GM18519 (cell line): ENCODE data around the gene CD4.

Experiments
- ATAC-seq: cut with Tn5 transposase; IDR thresholded peaks from one replicate; pipeline ENCODE4 v1.9.1; 2021; ENCODE audit warnings: mild to moderate bottlenecking, moderate library complexity; ENCODE audit not compliant: unreplicated experiment, low FRiP score

Gene CD4

GRCh38 chr12:6765048-6765633 is 24.2 kb upstream of the CD4 start:
- no peak for ATAC-seq

- ATAC-seq = no peak
Observed at GRCh38 chr12:6765634-6766581, 23.4 kb upstream of the CD4 start, which contains the start of gene PTMS. PTMS (plus strand) TSS chr12:6766363; CDS start chr12:6766706, 343 bp downstream.

DNA sequence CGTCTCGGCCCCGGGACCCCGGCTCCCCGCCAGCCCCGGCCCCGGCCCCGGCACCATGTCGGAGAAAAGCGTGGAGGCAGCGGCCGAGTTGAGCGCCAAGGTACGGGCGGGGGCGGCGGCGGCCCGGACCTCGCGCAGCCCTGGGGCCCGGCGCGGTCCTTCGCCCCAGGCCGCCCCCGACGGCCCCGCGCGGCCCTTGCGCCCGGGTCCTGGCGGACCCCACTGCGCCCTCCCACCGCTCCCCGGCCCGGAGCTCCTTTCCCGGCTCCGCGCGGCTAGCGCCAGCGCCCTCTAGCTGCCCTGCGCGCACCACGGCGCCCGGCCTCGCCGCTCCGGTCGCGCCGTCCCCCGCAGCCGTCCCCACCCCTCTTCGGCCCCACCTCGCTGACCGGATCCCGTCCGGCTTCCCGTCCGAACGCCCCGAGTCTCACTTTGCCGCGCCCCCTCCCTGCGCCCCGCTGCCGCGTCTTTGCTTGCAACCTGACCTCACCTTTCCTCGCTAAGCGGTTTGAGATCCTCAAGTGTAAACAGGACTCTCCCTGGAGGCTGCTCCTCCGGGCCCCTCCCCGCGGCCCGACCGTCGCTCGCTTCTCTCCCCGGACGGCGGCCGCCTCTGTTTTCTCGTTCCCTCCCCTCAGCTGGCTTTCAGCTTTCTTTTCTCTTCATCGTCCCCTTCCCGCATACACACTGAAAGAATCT is 22.5 kb upstream of the CD4 start:
- ATAC-seq = no peak

- no peak for ATAC-seq
Observed at GRCh38 chr12:6767353-6768319, 21.7 kb upstream of the CD4 start.

- ATAC-seq = no peak
Observed at GRCh38 chr12:6768437-6768914, 20.9 kb upstream of the CD4 start.

- no peak for ATAC-seq
Observed at GRCh38 chr12:6768990-6769389, 20.3 kb upstream of the CD4 start.

DNA sequence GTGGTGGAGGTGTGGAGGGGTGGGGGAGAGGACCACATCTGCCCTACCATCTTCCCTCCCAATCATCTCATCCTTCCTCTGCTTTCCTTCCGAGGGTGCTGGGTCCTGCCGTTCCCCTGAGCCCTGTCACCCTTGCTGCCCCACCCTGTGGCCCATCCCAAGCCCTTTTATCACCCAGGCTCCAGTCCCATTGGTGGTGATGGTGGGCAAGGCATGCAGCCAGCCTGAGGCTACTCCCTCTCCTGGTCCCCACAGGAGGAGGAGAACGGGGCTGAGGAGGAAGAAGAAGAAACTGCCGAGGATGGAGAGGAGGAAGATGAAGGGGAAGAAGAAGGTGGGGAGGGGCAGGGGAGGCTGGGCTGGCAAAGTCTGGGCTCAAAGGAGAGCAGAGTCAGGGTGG is 19.7 kb upstream of the CD4 start:
- ATAC-seq = no peak

DNA sequence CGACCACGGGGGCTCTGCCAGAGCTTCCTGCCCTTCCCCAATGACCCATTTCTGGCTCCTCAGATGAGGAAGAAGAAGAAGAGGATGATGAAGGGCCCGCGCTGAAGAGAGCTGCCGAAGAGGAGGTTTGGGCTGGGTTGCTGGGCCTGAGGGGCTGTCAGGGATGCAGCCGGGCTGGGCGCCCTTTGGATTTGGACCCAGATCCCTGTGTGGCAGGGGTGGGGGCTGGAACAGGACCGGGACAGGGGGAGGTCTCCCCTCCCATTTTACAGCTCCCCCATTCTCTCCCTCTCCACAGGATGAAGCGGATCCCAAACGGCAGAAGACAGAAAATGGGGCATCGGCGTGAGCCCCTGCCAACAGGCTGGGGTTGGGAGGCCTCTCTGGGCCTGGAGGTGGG is 19.2 kb upstream of the CD4 start:
- ATAC-seq = no peak

DNA sequence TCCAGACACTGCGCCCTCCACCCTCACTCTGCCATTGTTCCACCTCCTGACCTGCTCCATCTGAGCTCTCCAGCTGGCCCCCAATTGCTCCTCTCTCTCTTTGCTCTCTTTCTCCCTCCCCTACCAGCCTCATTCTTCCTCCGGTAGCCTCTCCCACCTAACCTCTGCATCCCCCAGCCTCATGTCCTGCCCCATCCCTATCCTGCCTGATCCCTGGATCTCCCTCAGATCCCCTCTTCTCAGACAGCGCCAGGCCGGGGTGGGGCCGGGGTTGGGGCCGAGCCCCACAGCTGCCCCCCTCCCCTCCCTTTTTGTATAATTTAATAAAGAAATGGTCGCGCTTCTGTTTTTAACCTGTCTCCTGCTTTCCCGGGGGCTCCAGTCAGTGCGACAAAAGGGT is 18.7 kb upstream of the CD4 start:
- ATAC-seq = no peak

DNA sequence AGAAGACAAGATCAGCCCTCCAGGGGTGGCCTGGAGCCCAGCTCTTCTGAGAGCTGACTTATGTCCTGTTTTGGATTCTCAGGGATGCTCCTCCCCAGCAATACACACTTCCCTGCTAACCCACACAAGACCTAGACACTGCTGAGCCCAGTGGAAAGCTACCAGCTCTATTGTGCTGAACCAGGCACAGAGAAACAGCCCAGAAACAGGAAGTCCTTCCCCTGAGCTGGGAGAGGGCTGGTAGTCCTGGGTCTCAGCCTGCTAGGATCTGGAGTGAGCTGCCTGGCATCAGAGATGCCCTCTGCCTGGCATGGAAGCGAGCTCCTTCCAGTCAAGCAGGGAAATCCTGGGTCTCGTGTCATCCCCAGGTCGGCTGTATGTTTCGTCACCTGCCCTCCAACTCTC is 18.2 kb upstream of the CD4 start:
- no peak for ATAC-seq

- ATAC-seq = no peak
Observed at GRCh38 chr12:6771509-6772330, 17.6 kb upstream of the CD4 start.

GRCh38 chr12:6772331-6772695 is 17.0 kb upstream of the CD4 start, which contains the start of gene LAG3:
LAG3 (plus strand) TSS chr12:6772520; CDS start chr12:6772853, 333 bp downstream.
- ATAC-seq = no peak

DNA sequence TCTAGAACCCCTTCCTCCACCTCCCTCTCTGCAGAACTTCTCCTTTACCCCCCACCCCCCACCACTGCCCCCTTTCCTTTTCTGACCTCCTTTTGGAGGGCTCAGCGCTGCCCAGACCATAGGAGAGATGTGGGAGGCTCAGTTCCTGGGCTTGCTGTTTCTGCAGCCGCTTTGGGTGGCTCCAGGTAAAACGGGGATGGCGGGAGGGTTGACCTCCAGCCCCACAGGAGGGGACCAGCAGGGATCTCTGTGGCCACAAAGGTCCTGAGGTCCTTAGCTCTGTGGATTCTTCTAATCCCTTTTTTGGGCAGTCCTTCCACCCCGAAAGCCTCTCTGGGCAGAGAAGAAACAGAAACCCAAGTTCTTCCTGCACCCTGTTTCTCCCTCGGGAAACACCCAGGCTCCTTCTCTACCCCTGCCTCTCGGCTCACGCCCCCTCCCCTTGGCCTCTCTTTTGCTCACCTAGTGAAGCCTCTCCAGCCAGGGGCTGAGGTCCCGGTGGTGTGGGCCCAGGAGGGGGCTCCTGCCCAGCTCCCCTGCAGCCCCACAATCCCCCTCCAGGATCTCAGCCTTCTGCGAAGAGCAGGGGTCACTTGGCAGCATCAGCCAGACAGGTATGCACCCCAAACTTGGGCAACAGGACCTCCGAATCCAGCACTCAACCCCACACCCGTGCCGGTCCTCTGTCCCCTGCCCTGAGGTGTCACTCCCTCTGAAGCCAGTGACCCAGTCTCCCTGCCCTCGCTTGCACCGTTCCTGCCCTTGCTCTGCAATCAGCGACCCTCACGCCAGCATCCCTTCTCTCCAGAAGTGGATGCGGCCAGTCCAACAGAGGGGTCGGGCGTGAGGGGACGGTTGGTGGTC is 16.4 kb upstream of the CD4 start:
- ATAC-seq = no peak

DNA sequence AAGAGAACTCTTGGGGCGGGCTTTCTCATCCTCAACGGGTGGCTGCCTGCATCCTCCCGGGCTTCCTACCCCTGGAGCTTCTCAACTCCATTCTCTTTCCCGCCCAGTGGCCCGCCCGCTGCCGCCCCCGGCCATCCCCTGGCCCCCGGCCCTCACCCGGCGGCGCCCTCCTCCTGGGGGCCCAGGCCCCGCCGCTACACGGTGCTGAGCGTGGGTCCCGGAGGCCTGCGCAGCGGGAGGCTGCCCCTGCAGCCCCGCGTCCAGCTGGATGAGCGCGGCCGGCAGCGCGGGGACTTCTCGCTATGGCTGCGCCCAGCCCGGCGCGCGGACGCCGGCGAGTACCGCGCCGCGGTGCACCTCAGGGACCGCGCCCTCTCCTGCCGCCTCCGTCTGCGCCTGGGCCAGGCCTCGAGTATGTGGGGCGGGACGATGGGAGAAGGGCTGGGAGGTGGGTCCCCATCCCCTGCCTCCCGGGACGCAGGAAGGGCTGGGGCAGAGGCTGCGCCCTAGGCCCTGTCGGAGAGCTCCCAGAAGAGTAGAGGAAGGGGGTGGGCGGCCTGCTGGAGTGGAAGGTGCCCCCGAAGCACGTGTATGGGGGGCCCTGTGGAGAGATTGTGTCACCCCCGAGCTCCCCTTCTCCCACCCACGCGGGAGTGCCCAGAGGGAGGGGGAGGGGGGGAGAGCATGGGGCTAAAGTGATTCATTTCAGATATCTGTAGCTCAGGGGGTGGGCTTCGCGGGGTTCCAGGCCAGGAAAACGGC is 15.6 kb upstream of the CD4 start:
- ATAC-seq = no peak

- no peak for ATAC-seq
Observed at GRCh38 chr12:6774499-6775062, 14.7 kb upstream of the CD4 start.

GRCh38 chr12:6775185-6776174 is 13.8 kb upstream of the CD4 start:
- no peak for ATAC-seq
